T-cell (primary cell): ENCODE measurements around the gene CCNI. TPM values are rescaled to one million over a fixed set of nuclear protein-coding genes. Genes with fewer than 3 reads are reported as not detected.

Experiments used
- ATAC-seq, 4 experiments: fragments of 200-7000 bp in 3 of 4; fragments of 150-1000 bp in 1 of 4; cut with Tn5 transposase; replicated peaks in 1 of 4; 1 replicate in 3 of 4; 2 replicates in 1 of 4; pipeline ENCODE4 v1.10.0; 2021; ENCODE audit warnings: moderate library complexity in 3 of 4, mild to moderate bottlenecking in 2 of 4, moderate number of reproducible peaks in 1 of 4
- CTCF ChIA-PET, 2 donors: fragments of 300-600 bp; sonication (Branson Sonifier 250); formaldehyde crosslinking; loops; one replicate each; lab custom pipeline; 2022; ENCODE audit warnings: antibody characterized with exemption in 2 of 2; lab: Charles Lee
- POLR2A ChIA-PET, 2 donors: fragments of 300-600 bp; sonication (Branson Sonifier 250); formaldehyde crosslinking; loops; one replicate each; lab custom pipeline; 2022; ENCODE audit warnings: antibody characterized with exemption in 2 of 2; lab: Charles Lee
- DNase-seq, 35 experiments: peaks; one replicate each; pipeline versions ENCODE4 v3.0.0 to v3.0.0-alpha.2; 2013 to 2023
- H3K27ac ChIP-seq: one replicate; pipeline ENCODE4 v1.5.1; 2013; ENCODE audit warnings: low read length
- H3K27me3 ChIP-seq, 2 experiments: replicated peaks in 1 of 2; 1 replicate in 1 of 2; 2 replicates in 1 of 2; pipeline versions ENCODE4 v1.6.1 to v1.7.0; 2013; ENCODE audit warnings: low read length in 1 of 2, mixed read lengths in 1 of 2; ENCODE audit not compliant: control insufficient read depth in 2 of 2, insufficient read depth in 2 of 2; ENCODE audit errors: extremely low read depth in 1 of 2
- H3K36me3 ChIP-seq, 2 donors: 1 replicate in 1 of 2; 2 replicates in 1 of 2; pipeline versions ENCODE4 v1.6.1 to v1.7.0; 2013; ENCODE audit warnings: low read length in 1 of 2; ENCODE audit not compliant: control insufficient read depth in 2 of 2, insufficient read depth in 1 of 2; ENCODE audit errors: extremely low read depth in 1 of 2
- H3K4me1 ChIP-seq, 2 experiments: 1 replicate in 1 of 2; 2 replicates in 1 of 2; pipeline versions ENCODE4 v1.6.1 to v1.7.0; 2013; ENCODE audit warnings: low read length in 2 of 2, mixed read lengths in 1 of 2; ENCODE audit not compliant: insufficient read depth in 2 of 2, control insufficient read depth in 1 of 2; ENCODE audit errors: extremely low read depth in 1 of 2
- H3K4me3 ChIP-seq, 2 donors: 1 replicate in 1 of 2; 2 replicates in 1 of 2; pipeline versions ENCODE4 v1.5.1 to v1.7.0; 2013; ENCODE audit warnings: mild to moderate bottlenecking in 2 of 2, low read length in 1 of 2, moderate library complexity in 1 of 2; ENCODE audit not compliant: control insufficient read depth in 1 of 2; ENCODE audit errors: extremely low read depth in 1 of 2
- H3K9me3 ChIP-seq: 2 replicates; pipeline ENCODE4 v1.7.0; 2013
- H3K27ac Mint-ChIP-seq, 2 donors: one replicate each; pipeline ENCODE4 v1.8.0; 2020 to 2021; ENCODE audit warnings: mild to moderate bottlenecking in 2 of 2, mixed read lengths in 2 of 2
- H3K27me3 Mint-ChIP-seq, 2 donors: one replicate each; pipeline ENCODE4 v1.8.0; 2021 to 2022; ENCODE audit warnings: mixed read lengths in 2 of 2
- H3K36me3 Mint-ChIP-seq: one replicate; pipeline ENCODE4 v1.8.0; 2021; ENCODE audit warnings: mixed read lengths
- H3K4me1 Mint-ChIP-seq, 3 donors: one replicate each; pipeline ENCODE4 v1.8.0; 2020 to 2022; ENCODE audit warnings: mixed read lengths in 3 of 3, mild to moderate bottlenecking in 1 of 3
- H3K4me3 Mint-ChIP-seq, 3 donors: one replicate each; pipeline ENCODE4 v1.8.0; 2020 to 2022; ENCODE audit warnings: mild to moderate bottlenecking in 3 of 3, mixed read lengths in 3 of 3, moderate library complexity in 3 of 3
- H3K9me3 Mint-ChIP-seq, 3 donors: one replicate each; pipeline ENCODE4 v1.8.0; 2020 to 2022; ENCODE audit warnings: mixed read lengths in 3 of 3
- WGBS: methylation state at CpG from one replicate; pipeline ENCODE4 v1.1.5; 2013; ENCODE audit warnings: missing lambda C conversion rate; ENCODE audit not compliant: insufficient coverage; 5-methylcytosine and 5-hydroxymethylcytosine counted together
- total RNA-seq, 35 experiments: library from RNA in 6 of 35; stranded (reverse) in 6 of 35; fragments of 120-200 nt in 1 of 35; gene quantifications; one replicate each; pipeline versions ENCODE4 v1.2.1 to v1.2.4 and lab custom pipeline; 2013 to 2026

Gene CCNI
- total RNA-seq: 100 to 1,000 TPM; 229 to 359 (median 256) TPM
- total RNA-seq (2013): 335 TPM
- total RNA-seq (lab: John Stamatoyannopoulos, UW): 127 to 394 (median 290) reads per million in 29 experiments

GRCh38 chr4:77075869-77076799 lies at the start of gene CCNI:
CCNI (minus strand) TSS chr4:77075989; CDS start chr4:77066362, 9,627 bp downstream.
- Histone ChIP-seq H3K4me3 (peak within 1 kb of the TSS; percentile 73 to 93), H3K27me3 (no peaks in the 10 kb centered on the region), H3K4me1 (peaks cover 20 to 37% of the 10 kb centered on the region in 2 experiments), H3K9me3 (no peaks in the 10 kb centered on the region), H3K36me3 (no peaks in the 10 kb centered on the region), H3K27ac (peak within 1 kb of the TSS; percentile 100)
- DNase-seq (peak; percentile 84 to 95 (median 90)), ATAC-seq (peak; percentile 71 to 82 (median 77))
- peaks cover 31 to 50% (median 43%) of the 10 kb centered on the region in 3 donors for H3K4me1 Mint-ChIP-seq
- 0% methylated on average over 32 of the region's 54 CpGs for WGBS
- H3K4me3 Mint-ChIP-seq: peak within 1 kb of the TSS in 2 of 3 donors; percentile 99 to 100
- CTCF ChIA-PET: interaction anchor here in 1 of 2 donors (0.6 to 2.2 kb wide), 6 partner anchors 19 to 818 kb away, joined by 3 to 7 read pairs (median 5); no protein-coding TSS in a partner anchor
- H3K27ac Mint-ChIP-seq: peak within 1 kb of the TSS; percentile 100
- POLR2A ChIA-PET: interaction anchor here (0.6 to 1.5 kb wide), 5 partner anchors 44 to 93 kb away, joined by 3 read pairs; no protein-coding TSS in a partner anchor
- H3K9me3 Mint-ChIP-seq: no peaks in the 10 kb centered on the region
- H3K27me3 Mint-ChIP-seq: peaks cover 0 to 3% of the 10 kb centered on the region in 2 donors
- peaks cover 3% of the 10 kb centered on the region for H3K36me3 Mint-ChIP-seq

DNA sequence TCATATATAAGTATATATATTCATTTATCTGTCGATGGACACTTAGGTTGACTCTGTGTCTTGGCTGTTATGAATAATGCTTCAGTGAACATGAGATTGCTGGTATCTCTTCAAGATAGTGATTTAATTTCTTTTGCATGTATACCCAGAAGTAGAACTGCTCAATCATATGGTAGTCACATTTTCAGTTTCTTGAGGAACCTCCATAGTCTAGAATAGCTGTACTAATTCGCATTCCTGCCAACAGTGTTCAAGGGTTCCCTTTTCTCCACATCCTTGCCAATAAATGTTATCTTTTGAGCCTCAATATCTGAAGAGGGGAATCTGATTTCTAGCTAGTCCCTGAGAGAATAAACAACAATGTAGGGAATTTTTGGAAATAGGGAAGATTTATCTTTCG lies 48.8 kb upstream of the CCNI start:
- POLR2A ChIA-PET: no interaction called here
- CTCF ChIA-PET: interaction anchor here in 1 of 2 donors (1.4 kb wide), 1 partner anchor 29 kb away, joined by 3 read pairs; no protein-coding TSS in a partner anchor
- Mint-ChIP-seq H3K36me3 (no peaks in the 10 kb centered on the region), H3K4me1 (peaks cover 17 to 19% (median 19%) of the 10 kb centered on the region in 3 donors), H3K27ac (no peak overlapping the region), H3K27me3 (peaks cover 2 to 10% of the 10 kb centered on the region in 2 donors), H3K9me3 (peaks cover 0 to 4% (median 0%) of the 10 kb centered on the region in 3 donors), H3K4me3 (no peak overlapping the region)
- WGBS: 67% methylated on average over 1 of the region's 3 CpGs
- Histone ChIP-seq H3K4me1 (peaks cover 12 to 17% of the 10 kb centered on the region in 2 experiments), H3K27ac (no peak overlapping the region), H3K4me3 (no peak overlapping the region), H3K9me3 (no peaks in the 10 kb centered on the region), H3K27me3 (peaks cover 0 to 10% of the 10 kb centered on the region in 2 experiments), H3K36me3 (no peaks in the 10 kb centered on the region)
- ATAC-seq: no peak
- DNase-seq: no peak

DNA sequence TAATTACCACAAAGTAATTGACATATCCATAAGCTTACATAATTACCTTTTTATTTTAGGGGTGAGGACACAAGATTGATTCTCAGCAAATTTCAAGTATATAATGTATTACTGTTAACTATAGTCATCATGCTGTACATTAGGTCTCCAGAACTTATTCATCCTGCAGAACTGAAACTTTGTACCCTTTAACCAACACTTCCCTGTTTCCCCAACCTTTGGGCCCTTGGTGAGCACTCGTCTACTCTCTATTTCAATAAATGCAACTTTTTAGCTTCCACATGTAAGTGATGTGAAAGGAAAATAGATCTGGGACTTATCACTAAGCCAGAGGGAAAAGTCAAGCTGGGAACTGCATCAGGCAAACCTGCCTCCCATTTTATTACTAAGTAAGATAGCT lies 47.6 kb upstream of the CCNI start:
- Mint-ChIP-seq H3K4me1 (peaks cover 17 to 19% (median 19%) of the 10 kb centered on the region in 3 donors), H3K36me3 (no peaks in the 10 kb centered on the region), H3K9me3 (no peaks in the 10 kb centered on the region), H3K27ac (no peak overlapping the region), H3K4me3 (no peak overlapping the region), H3K27me3 (peaks cover 2 to 10% of the 10 kb centered on the region in 2 donors)
- Histone ChIP-seq H3K27me3 (peaks cover 0 to 10% of the 10 kb centered on the region in 2 experiments), H3K27ac (no peak overlapping the region), H3K4me3 (no peak overlapping the region), H3K9me3 (no peaks in the 10 kb centered on the region), H3K4me1 (peaks cover 11 to 17% of the 10 kb centered on the region in 2 experiments), H3K36me3 (no peaks in the 10 kb centered on the region)
- DNase-seq (no peak), ATAC-seq (no peak)
- WGBS: no CpG with 5 or more reads among the region's 1 CpG
- ChIA-PET CTCF (interaction anchor here in 1 of 2 donors (0.5 kb wide), 1 partner anchor 11 kb away, joined by 3 read pairs; no protein-coding TSS in a partner anchor), POLR2A (no interaction called here)

- Histone ChIP-seq H3K9me3 (no peaks in the 10 kb centered on the region), H3K27me3 (peaks cover 0 to 10% of the 10 kb centered on the region in 2 experiments), H3K4me1 (peaks cover 4 to 10% of the 10 kb centered on the region in 2 experiments), H3K4me3 (no peak overlapping the region), H3K27ac (no peak overlapping the region), H3K36me3 (no peaks in the 10 kb centered on the region)
- Mint-ChIP-seq H3K27me3 (peaks cover 2 to 10% of the 10 kb centered on the region in 2 donors), H3K36me3 (no peaks in the 10 kb centered on the region), H3K4me3 (no peak overlapping the region), H3K27ac (no peak overlapping the region), H3K4me1 (peaks cover 11 to 14% (median 12%) of the 10 kb centered on the region in 3 donors), H3K9me3 (no peaks in the 10 kb centered on the region)
- DNase-seq (no peak), ATAC-seq (no peak)
- 86% methylated on average over 2 of the region's 4 CpGs for WGBS
- ChIA-PET CTCF (interaction anchor here in 1 of 2 donors (0.5 kb wide), 1 partner anchor 12 kb away, joined by 3 read pairs; no protein-coding TSS in a partner anchor), POLR2A (no interaction called here)
Observed at GRCh38 chr4:77122656-77123055, 46.9 kb upstream of the CCNI start.

GRCh38 chr4:77121736-77122240 lies 46.0 kb upstream of the CCNI start:
- peaks cover 0 to 2% of the 10 kb centered on the region in 2 experiments for H3K4me1 ChIP-seq
- no peak overlapping the region for H3K4me3 ChIP-seq
- no peaks in the 10 kb centered on the region for H3K9me3 ChIP-seq
- 90% methylated on average over 2 of the region's 5 CpGs for WGBS
- Mint-ChIP-seq H3K36me3 (no peaks in the 10 kb centered on the region), H3K9me3 (no peaks in the 10 kb centered on the region), H3K27me3 (peaks cover 2 to 10% of the 10 kb centered on the region in 2 donors), H3K4me3 (no peak overlapping the region), H3K4me1 (peaks cover 2 to 5% (median 3%) of the 10 kb centered on the region in 3 donors), H3K27ac (no peak overlapping the region)
- ATAC-seq (no peak), DNase-seq (no peak)
- ChIA-PET CTCF (interaction anchor here (0.5 to 1.6 kb wide), 2 partner anchors 12 to 82 kb away, joined by 3 to 8 read pairs; no protein-coding TSS in a partner anchor), POLR2A (no interaction called here)
- no peaks in the 10 kb centered on the region for H3K36me3 ChIP-seq
- H3K27me3 ChIP-seq: peaks cover 0 to 10% of the 10 kb centered on the region in 2 experiments
- H3K27ac ChIP-seq: no peak overlapping the region
